ENCODE results near the gene BCL6B. TPM values are rescaled to one million over a fixed set of nuclear protein-coding genes. Genes with fewer than 3 reads are reported as not detected.

Gene BCL6B
- total and polyA plus RNA-seq, 10 of the 15 experiments (the other 5 are each of a cell fraction or from before 2014, with no cell fraction given): 0.06 to 0.85 (median 0.11) TPM; not detected in 1

GRCh38 chr17:7034955-7035590, 12.2 kb downstream of the BCL6B start:
- H3K27ac ChIP-seq (ENCODE audit: control insufficient read depth, insufficient read depth): peak overlapping the region; percentile 99
- no peaks in the 10 kb centered on the region; a peak in 1 of 4 replicates for H3K36me3 ChIP-seq (ENCODE audit: control insufficient read depth in 2 of 2, insufficient read depth in 2 of 2, low read length in 1 of 2)
- no peaks in the 10 kb centered on the region for H3K27me3 ChIP-seq (replicated peaks in 1 of 2; ENCODE audit: control insufficient read depth in 2 of 2, insufficient read depth in 2 of 2, low read length in 1 of 2)
- peak; percentile 49 for ATAC-seq
- H3K9ac ChIP-seq (ENCODE audit: control insufficient read depth, insufficient read depth, low read length): peak overlapping the region; percentile 76
- intact Hi-C loops (cut with micrococcal nuclease; ENCODE audit: unreplicated experiment) (no loop called here), in situ Hi-C loops (cut with MboI) (loop anchor here (25.0 kb wide), 1 partner anchor 527 kb away; the partner anchor contains the start of genes SENP3 and TNFSF13)
- TSS peak; percentile 99 for BruUV-seq (replicated peaks)
- H3K79me2 ChIP-seq (ENCODE audit: control insufficient read depth, insufficient read depth, low read length): peaks cover 18% of the 10 kb centered on the region
- H3K4me3 ChIP-seq: peak overlapping the region; percentile 77
- peaks cover 10% of the 10 kb centered on the region for H3K4me1 ChIP-seq (ENCODE audit: control insufficient read depth, insufficient read depth, low read length)
- ChIA-PET SMC1A (ENCODE audit: uncharacterized antibody, unreplicated experiment) (interaction anchor here (0.8 to 1.7 kb wide), 7 partner anchors 9 to 192 kb away, joined by 3 to 8 read pairs (median 4); no protein-coding TSS in a partner anchor), POLR2A (interaction anchor here (0.6 to 2.2 kb wide), 11 partner anchors 11 to 319 kb away, joined by 3 to 39 read pairs (median 6); partner anchors contain the start of genes BCL6B, RNASEK and XAF1), RAD21 (ENCODE audit: unreplicated experiment) (interaction anchor here (0.6 to 1.6 kb wide), 11 partner anchors 9 to 513 kb away, joined by 3 to 18 read pairs (median 5); partner anchors contain the start of genes BCL6B and SLC16A11), CTCF (interaction anchor here (0.6 to 4.5 kb wide), 10 partner anchors 9 to 261 kb away, joined by 3 to 40 read pairs (median 6); partner anchors contain the start of genes BCL6B and SLC16A11)
- H3K9me3 ChIP-seq (replicated peaks; ENCODE audit: control insufficient read depth, insufficient read depth, low read length): no peaks in the 10 kb centered on the region
- peak; percentile 47 for FAIRE-seq
- 4% methylated on average over 7 of the region's 7 CpGs for WGBS (ENCODE audit: insufficient coverage, insufficient replicate concordance, low lambda C conversion rate, missing lambda C conversion rate)
- peak overlapping the region; percentile 55 for H2AFZ ChIP-seq (ENCODE audit: control insufficient read depth, low read depth, low read length)
- peak overlapping the region; percentile 100 for H3K4me2 ChIP-seq (ENCODE audit: control insufficient read depth, insufficient read depth)
- H4K20me1 ChIP-seq (ENCODE audit: control insufficient read depth, insufficient read depth): no peaks in the 10 kb centered on the region
- no peak for DNase-seq (ENCODE audit: low read depth, low spot score)
- TF ChIP-seq HDAC2 (IDR thresholded peaks at IDR 0.05): no peak
- TF ChIP-seq MYC (IDR thresholded peaks at IDR 0.05; ENCODE audit: insufficient read depth, insufficient read length, insufficient replicate concordance, low read length, severe bottlenecking): no peak
- TF ChIP-seq EGR1 (IDR thresholded peaks at IDR 0.05; ENCODE audit: borderline replicate concordance in 1 of 2, low read depth in 2 of 2, low read length in 2 of 2): peak in 1 of 2 experiments; percentile 53; a peak in 1 of 3 replicates
- no peak for TF ChIP-seq CHD2 (IDR thresholded peaks at IDR 0.05; ENCODE audit: borderline replicate concordance, low read depth, low read length)
- peak; percentile 23; the same call in 1 of the 2 replicates for TF ChIP-seq MTA2 (IDR thresholded peaks at IDR 0.05; ENCODE audit: low read depth)
- TF ChIP-seq DPF2 (IDR thresholded peaks at IDR 0.05): peak; percentile 16; the same call in 1 of the 2 replicates
- no peak for TF ChIP-seq ZNF24 (IDR thresholded peaks at IDR 0.05)
- TF ChIP-seq E2F8 (IDR thresholded peaks at IDR 0.05; ENCODE audit: low read depth, partially characterized antibody): no peak
- no peak for TF ChIP-seq FOS (IDR thresholded peaks at IDR 0.05; ENCODE audit: borderline replicate concordance, extremely low read depth, insufficient read length)
- TF ChIP-seq SMAD1 (IDR thresholded peaks at IDR 0.05; ENCODE audit: low read depth, partially characterized antibody): no peak
- no peak for TF ChIP-seq TARDBP (IDR thresholded peaks at IDR 0.05; ENCODE audit: borderline replicate concordance)
- TF ChIP-seq GATAD2B (conservative IDR thresholded peaks at IDR 0.05; ENCODE audit: low read depth): no peak
- no peak for TF ChIP-seq RCOR1 (conservative IDR thresholded peaks at IDR 0.05; ENCODE audit: low read depth, low read length)
- 0 out of 2 replicates have a peak, but pooled peaks have one; percentile 4 for TF ChIP-seq TAF1 (IDR thresholded peaks at IDR 0.05; ENCODE audit: borderline replicate concordance, low read depth, low read length)
- TF ChIP-seq MTA3 (IDR thresholded peaks at IDR 0.05; ENCODE audit: borderline replicate concordance, low read length): peak; percentile 59; the same call in 1 of the 2 replicates
- TF ChIP-seq NFIC (IDR thresholded peaks at IDR 0.05; ENCODE audit: low read depth, low read length): peak; percentile 34; the same call in 1 of the 2 replicates
- no peak for TF ChIP-seq NR2C2 (IDR thresholded peaks at IDR 0.05; ENCODE audit: borderline replicate concordance, control insufficient read depth, insufficient read length, low read depth)
- TF ChIP-seq RUNX3 (IDR thresholded peaks at IDR 0.05; ENCODE audit: low read length): peak; percentile 65
- 0 out of 2 replicates have a peak, but pooled peaks have one; percentile 8 for TF ChIP-seq CREB1 (IDR thresholded peaks at IDR 0.05; ENCODE audit: low read depth)
- TF ChIP-seq FOXM1 (IDR thresholded peaks at IDR 0.05; ENCODE audit: low read depth, low read length): peak; percentile 26; the same call in 1 of the 2 replicates
- no peak for TF ChIP-seq ZSCAN29 (IDR thresholded peaks at IDR 0.05)

All from GM12878 (cell line).